Measurements from ENCODE around the gene RAB21.

The RAB21 gene

GRCh38 chr12:71791473-71792150 lies 36.9 kb downstream of the RAB21 start:
- no peak for TF ChIP-seq CTCF (conservative IDR thresholded peaks at IDR 0.05; ENCODE audit: low read depth)
- ChIA-PET POLR2A (ENCODE audit: low non-redundant PET) (no interaction called here), CTCF (interaction anchor here (1.8 kb wide), 1 partner anchor 12 kb away, joined by 10 read pairs; no protein-coding TSS in a partner anchor)
- DNase-seq (ENCODE audit: low spot score) = no peak
- no peak overlapping the region for H3K27ac ChIP-seq

GRCh38 chr12:71792599-71792998 lies 37.9 kb downstream of the RAB21 start:
- POLR2A ChIA-PET (ENCODE audit: low non-redundant PET) = no interaction called here
- CTCF ChIA-PET = interaction anchor here (0.6 to 1.8 kb wide), 2 partner anchors 13 to 122 kb away, joined by 6 to 10 read pairs; no protein-coding TSS in a partner anchor
- no peak for TF ChIP-seq CTCF (conservative IDR thresholded peaks at IDR 0.05; ENCODE audit: low read depth)
- no peak overlapping the region for H3K27ac ChIP-seq
- DNase-seq (ENCODE audit: low spot score) = no peak

GRCh38 chr12:71795901-71796300 lies 41.2 kb downstream of the RAB21 start:
- ChIA-PET POLR2A (ENCODE audit: low non-redundant PET) (no interaction called here), CTCF (interaction anchor here (0.6 kb wide), 2 partner anchors 16 to 469 kb away, joined by 3 to 5 read pairs; no protein-coding TSS in a partner anchor)
- no peak overlapping the region for H3K27ac ChIP-seq
- DNase-seq (ENCODE audit: low spot score) = no peak
- no peak for TF ChIP-seq CTCF (conservative IDR thresholded peaks at IDR 0.05; ENCODE audit: low read depth)

- DNase-seq (ENCODE audit: low spot score) = no peak
- H3K27ac ChIP-seq = no peak overlapping the region
- CTCF ChIA-PET = interaction anchor here (0.7 kb wide), 1 partner anchor 21 kb away, joined by 3 read pairs; no protein-coding TSS in a partner anchor
- no peak for TF ChIP-seq CTCF (conservative IDR thresholded peaks at IDR 0.05; ENCODE audit: low read depth)
- POLR2A ChIA-PET (ENCODE audit: low non-redundant PET) = no interaction called here
Measured at GRCh38 chr12:71797531-71797930, 42.9 kb downstream of the RAB21 start.

GRCh38 chr12:71799106-71799505 lies 44.4 kb downstream of the RAB21 start:
- H3K27ac ChIP-seq = no peak overlapping the region
- peak; percentile 6 for DNase-seq (ENCODE audit: low spot score)
- no peak for TF ChIP-seq CTCF (conservative IDR thresholded peaks at IDR 0.05; ENCODE audit: low read depth)
- ChIA-PET CTCF (no interaction called here), POLR2A (ENCODE audit: low non-redundant PET) (no interaction called here)

GRCh38 chr12:71800177-71800576 lies 45.5 kb downstream of the RAB21 start:
- DNase-seq (ENCODE audit: low spot score) = no peak
- POLR2A ChIA-PET (ENCODE audit: low non-redundant PET) = no interaction called here
- no peak for TF ChIP-seq CTCF (conservative IDR thresholded peaks at IDR 0.05; ENCODE audit: low read depth)
- no peak overlapping the region for H3K27ac ChIP-seq
- CTCF ChIA-PET = no interaction called here
